Liver (tissue), 3 donors: ENCODE measurements around the gene MRPL40.

Source experiments
- ATF3 ChIP-seq: IDR thresholded peaks from 2 replicates; pipeline ENCODE4 v1.6.1; 2016; ENCODE audit warnings: antibody characterized with exemption
- CTCF ChIP-seq: fragments of 150-350 bp; IDR thresholded peaks from 2 replicates; pipeline ENCODE4 v1.5.1; 2017; ENCODE audit warnings: improper control_type of control experiment, low read depth, low read length; ENCODE audit not compliant: missing input control
- FOXA1 ChIP-seq: IDR thresholded peaks from 2 replicates; pipeline ENCODE4 v1.6.1; 2016; ENCODE audit warnings: antibody characterized with exemption
- HNF4A ChIP-seq, 2 donors: conservative IDR thresholded peaks; 2 replicates each; pipeline ENCODE4 v1.6.1; 2016; ENCODE audit warnings: antibody characterized with exemption in 2 of 2, mild to moderate bottlenecking in 2 of 2
- JUND ChIP-seq, 2 donors: IDR thresholded peaks; 2 replicates each; pipeline ENCODE4 v1.6.1; 2016; ENCODE audit warnings: antibody characterized with exemption in 2 of 2
- MAX ChIP-seq: IDR thresholded peaks from 2 replicates; pipeline ENCODE4 v1.6.1; 2016; ENCODE audit warnings: antibody characterized with exemption
- RAD21 ChIP-seq, 2 donors: IDR thresholded peaks; 2 replicates each; pipeline ENCODE4 v1.6.1; 2016; ENCODE audit warnings: antibody characterized with exemption in 2 of 2, mild to moderate bottlenecking in 2 of 2
- REST ChIP-seq: IDR thresholded peaks from 2 replicates; pipeline ENCODE4 v1.6.1; 2016; ENCODE audit warnings: antibody characterized with exemption, mild to moderate bottlenecking
- RXRA ChIP-seq, 2 donors: IDR thresholded peaks; 2 replicates each; pipeline ENCODE4 v1.6.1; 2017 to 2018; ENCODE audit warnings: antibody characterized with exemption in 2 of 2, mild to moderate bottlenecking in 1 of 2
- SP1 ChIP-seq: IDR thresholded peaks from 2 replicates; pipeline ENCODE4 v1.6.1; 2018; ENCODE audit warnings: antibody characterized with exemption, mild to moderate bottlenecking
- TAF1 ChIP-seq: conservative IDR thresholded peaks from 2 replicates; pipeline ENCODE4 v1.6.1; 2016; ENCODE audit warnings: antibody characterized with exemption, mild to moderate bottlenecking
- YY1 ChIP-seq: IDR thresholded peaks from 2 replicates; pipeline ENCODE4 v1.6.1; 2016; ENCODE audit warnings: antibody characterized with exemption, mild to moderate bottlenecking
- donor health status: healthy.
- donor health status: healthy.

GRCh38 chr22:19470010-19470409 is 37.7 kb downstream of the MRPL40 start:
- TF ChIP-seq CTCF, result no peak
- no peak for TF ChIP-seq RAD21 (IDR thresholded peaks at IDR 0.05)
- TF ChIP-seq MAX, result no peak
- TF ChIP-seq ATF3, result no peak
- TF ChIP-seq HNF4A (conservative IDR thresholded peaks at IDR 0.05), result no peak
- TF ChIP-seq RXRA (IDR thresholded peaks at IDR 0.05), result no peak
- TF ChIP-seq REST, result no peak
- TF ChIP-seq SP1, result no peak
- no peak for TF ChIP-seq JUND (IDR thresholded peaks at IDR 0.05)
- no peak for TF ChIP-seq YY1
- TF ChIP-seq TAF1, result no peak
- no peak for TF ChIP-seq FOXA1
